HG03280 (cell line): ENCODE data around the gene DNAH5.
"Not testable (repeated sequence)": the region's sequence is repeated elsewhere in the genome, so short reads cannot be mapped to it uniquely, and the experiment has no call there.

Experiments used
- ATAC-seq: cut with Tn5 transposase; IDR thresholded peaks from one replicate; pipeline ENCODE4 v1.9.1; 2021; ENCODE audit warnings: mild to moderate bottlenecking, moderate library complexity; ENCODE audit not compliant: unreplicated experiment

DNAH5 gene

GRCh38 chr5:13859270-13860065 is 85.0 kb downstream of the DNAH5 start:
- ATAC-seq: no peak

- ATAC-seq: no peak
Measured at GRCh38 chr5:13843175-13843846, 101.2 kb downstream of the DNAH5 start.

- no peak for ATAC-seq
Measured at GRCh38 chr5:13833440-13833839, 111.0 kb downstream of the DNAH5 start.

- ATAC-seq: no peak
Measured at GRCh38 chr5:13831351-13831750, 113.1 kb downstream of the DNAH5 start.

GRCh38 chr5:13830536-13830935 is 114.0 kb downstream of the DNAH5 start:
- no peak for ATAC-seq

- no peak for ATAC-seq
Measured at GRCh38 chr5:13821366-13821765, 123.1 kb downstream of the DNAH5 start.

GRCh38 chr5:13816126-13816525 is 128.4 kb downstream of the DNAH5 start:
- ATAC-seq: no peak

GRCh38 chr5:13814301-13814700 is 130.2 kb downstream of the DNAH5 start:
- no peak for ATAC-seq

- no peak for ATAC-seq
Measured at GRCh38 chr5:13809921-13810320, 134.6 kb downstream of the DNAH5 start.

- no peak for ATAC-seq
Measured at GRCh38 chr5:13804336-13804735, 140.2 kb downstream of the DNAH5 start.

GRCh38 chr5:13798569-13798968 is 145.9 kb downstream of the DNAH5 start:
- not testable (repeated sequence) for ATAC-seq

- ATAC-seq: no peak
Measured at GRCh38 chr5:13785781-13786415, 158.6 kb downstream of the DNAH5 start.

GRCh38 chr5:13783726-13784125 is 160.8 kb downstream of the DNAH5 start:
- ATAC-seq: no peak

GRCh38 chr5:13780081-13780480 is 164.4 kb downstream of the DNAH5 start:
- ATAC-seq: no peak

- no peak for ATAC-seq
Measured at GRCh38 chr5:13773649-13774048, 170.8 kb downstream of the DNAH5 start.

- no peak for ATAC-seq
Measured at GRCh38 chr5:13771011-13771571, 173.4 kb downstream of the DNAH5 start.

GRCh38 chr5:13766236-13766635 is 178.3 kb downstream of the DNAH5 start:
- ATAC-seq: no peak

GRCh38 chr5:13763719-13764118 is 180.8 kb downstream of the DNAH5 start:
- no peak for ATAC-seq

- no peak for ATAC-seq
Measured at GRCh38 chr5:13749766-13750165, 194.7 kb downstream of the DNAH5 start.

- ATAC-seq: no peak
Measured at GRCh38 chr5:13746026-13746425, 198.5 kb downstream of the DNAH5 start.

- no peak for ATAC-seq
Measured at GRCh38 chr5:13745508-13745907, 199.0 kb downstream of the DNAH5 start.

GRCh38 chr5:13740471-13740870 is 204.0 kb downstream of the DNAH5 start:
- ATAC-seq: no peak
